Esophagus squamous epithelium (tissue), 5 donors: ENCODE measurements around the gene EPN2. TPM values are rescaled to one million over a fixed set of nuclear protein-coding genes. Genes with fewer than 3 reads are reported as not detected.

ENCODE experiments used
- DNase-seq: peaks from one replicate; lab custom pipeline; 2025; lab: John Stamatoyannopoulos, UW
- H3K27ac ChIP-seq, 4 donors: fragments of 200-600 bp; sonication (generic); one replicate each; pipeline ENCODE4 v1.5.1; 2016 to 2019; ENCODE audit warnings: mild to moderate bottlenecking in 1 of 4
- H3K27me3 ChIP-seq, 4 donors: fragments of 200-600 bp; sonication (generic); 1 replicate in 3 of 4; 2 replicates in 1 of 4; pipeline versions ENCODE4 v1.5.1 to v1.6.0; 2017 to 2021; ENCODE audit warnings: antibody characterized with exemption in 1 of 4
- H3K36me3 ChIP-seq, 3 donors: fragments of 200-600 bp; sonication (generic); one replicate each; pipeline ENCODE4 v1.5.1; 2016 to 2019
- H3K4me1 ChIP-seq, 3 donors: fragments of 200-600 bp; sonication (generic); one replicate each; pipeline ENCODE4 v1.5.1; 2017 to 2019
- H3K4me3 ChIP-seq, 4 donors: fragments of 200-600 bp; sonication (generic); 1 replicate in 3 of 4; 2 replicates in 1 of 4; pipeline ENCODE4 v1.5.1; 2016 to 2019; ENCODE audit warnings: mild to moderate bottlenecking in 2 of 4, moderate library complexity in 1 of 4
- H3K9me3 ChIP-seq, 3 donors: fragments of 200-600 bp; sonication (generic); one replicate each; pipeline ENCODE4 v1.5.1; 2016 to 2019
- POLR2A ChIP-seq, 4 donors: fragments of 450-650 bp; IDR thresholded peaks; one replicate each; pipeline ENCODE4 v1.6.1; 2017; ENCODE audit warnings: antibody characterized with exemption in 4 of 4, mild to moderate bottlenecking in 4 of 4, moderate library complexity in 3 of 4
- WGBS, 2 donors: methylation state at CpG; one replicate each; pipeline ENCODE4 v1.1.5; 2018; 5-methylcytosine and 5-hydroxymethylcytosine counted together
- intact Hi-C: fragments of 100-400 bp; cut with DNase I; formaldehyde crosslinking; loops from one replicate; pipeline ENCODE4 v1.15.0; 2022
- total RNA-seq, 4 donors: library from RNA; depleted of rRNA; stranded (reverse); fragments of >200 nt; gene quantifications; one replicate each; pipeline ENCODE4 v1.1.0, GENCODE V29; 2016
- TF ChIP-seq, protein P1 (sequence below), 6 experiments: fragments of 450-650 bp in 4 of 6; fragments of 200-600 bp in 2 of 6; sonication (generic) in 2 of 6; IDR thresholded peaks; one replicate each; pipeline ENCODE4 v1.5.1; 2016 to 2019; ENCODE audit warnings: antibody characterized with exemption in 6 of 6, mild to moderate bottlenecking in 4 of 6, moderate library complexity in 4 of 6
- donor health status: DM: yes; HTN: yes; CAD: no.

EPN2 gene
- total RNA-seq, 4 donors from 2014 or later: 24.2 to 61.4 (median 56.1) TPM

DNA sequence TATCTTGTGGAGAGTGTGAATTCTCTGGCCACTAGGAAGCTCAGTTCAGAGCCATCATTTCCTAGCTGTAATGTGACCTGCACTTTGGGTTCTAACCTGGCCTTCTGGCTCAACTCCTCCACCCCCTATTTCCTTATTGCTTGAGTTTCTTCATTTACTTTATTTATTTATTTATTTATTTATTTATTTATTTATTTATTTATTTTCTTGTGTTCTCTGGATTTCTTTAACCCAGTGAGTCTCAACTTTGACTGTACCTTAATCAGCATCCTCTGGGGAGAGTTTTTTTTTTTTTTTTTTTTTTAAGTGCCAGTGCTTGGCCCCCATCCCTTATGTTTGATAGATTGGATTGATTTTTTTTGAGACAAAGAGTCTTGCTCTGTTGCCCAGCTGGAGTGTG lies 18.1 kb downstream of the EPN2 start:
- no peaks in the 10 kb centered on the region for H3K9me3 ChIP-seq
- H3K4me3 ChIP-seq: no peak overlapping the region
- peaks cover 6 to 82% (median 17%) of the 10 kb centered on the region in 3 donors for H3K4me1 ChIP-seq
- no peak for DNase-seq
- no peak overlapping the region for H3K27ac ChIP-seq
- no peaks in the 10 kb centered on the region for H3K27me3 ChIP-seq
- no peaks in the 10 kb centered on the region for H3K36me3 ChIP-seq
- no peak for TF ChIP-seq POLR2A (IDR thresholded peaks at IDR 0.05)
- TF ChIP-seq, protein P1, sequence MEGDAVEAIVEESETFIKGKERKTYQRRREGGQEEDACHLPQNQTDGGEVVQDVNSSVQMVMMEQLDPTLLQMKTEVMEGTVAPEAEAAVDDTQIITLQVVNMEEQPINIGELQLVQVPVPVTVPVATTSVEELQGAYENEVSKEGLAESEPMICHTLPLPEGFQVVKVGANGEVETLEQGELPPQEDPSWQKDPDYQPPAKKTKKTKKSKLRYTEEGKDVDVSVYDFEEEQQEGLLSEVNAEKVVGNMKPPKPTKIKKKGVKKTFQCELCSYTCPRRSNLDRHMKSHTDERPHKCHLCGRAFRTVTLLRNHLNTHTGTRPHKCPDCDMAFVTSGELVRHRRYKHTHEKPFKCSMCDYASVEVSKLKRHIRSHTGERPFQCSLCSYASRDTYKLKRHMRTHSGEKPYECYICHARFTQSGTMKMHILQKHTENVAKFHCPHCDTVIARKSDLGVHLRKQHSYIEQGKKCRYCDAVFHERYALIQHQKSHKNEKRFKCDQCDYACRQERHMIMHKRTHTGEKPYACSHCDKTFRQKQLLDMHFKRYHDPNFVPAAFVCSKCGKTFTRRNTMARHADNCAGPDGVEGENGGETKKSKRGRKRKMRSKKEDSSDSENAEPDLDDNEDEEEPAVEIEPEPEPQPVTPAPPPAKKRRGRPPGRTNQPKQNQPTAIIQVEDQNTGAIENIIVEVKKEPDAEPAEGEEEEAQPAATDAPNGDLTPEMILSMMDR (IDR thresholded peaks at IDR 0.05): no peak
- intact Hi-C loops: no loop called here

DNA sequence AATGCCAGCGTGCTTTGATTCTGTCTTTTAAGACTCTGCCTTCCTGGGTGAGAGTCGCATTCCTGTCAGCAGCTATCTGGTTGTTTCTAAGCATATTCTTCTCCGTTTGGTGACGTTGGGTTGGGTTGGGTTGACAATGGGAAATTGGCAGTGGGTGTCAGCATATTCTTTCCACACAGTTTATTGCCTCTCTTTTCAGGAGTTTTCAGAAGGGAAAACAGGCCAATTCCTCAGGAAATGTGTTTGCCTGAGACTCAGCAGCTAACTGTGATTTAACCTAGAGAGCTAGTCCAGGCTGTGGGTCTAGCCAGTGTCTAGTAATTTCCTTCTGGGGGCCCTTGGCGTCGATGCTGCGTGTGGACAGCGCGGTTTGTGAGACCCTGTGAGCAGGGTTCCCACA lies 21.2 kb downstream of the EPN2 start:
- DNase-seq: no peak
- Histone ChIP-seq H3K36me3 (no peaks in the 10 kb centered on the region), H3K4me1 (peaks cover 13 to 93% (median 33%) of the 10 kb centered on the region in 3 donors), H3K9me3 (no peaks in the 10 kb centered on the region), H3K27me3 (no peaks in the 10 kb centered on the region), H3K27ac (no peak overlapping the region), H3K4me3 (no peak overlapping the region)
- intact Hi-C loops: no loop called here
- TF ChIP-seq POLR2A (IDR thresholded peaks at IDR 0.05): no peak
- TF ChIP-seq, protein P1 (IDR thresholded peaks at IDR 0.05): no peak
- WGBS, 2 donors: 85 to 95% methylated on average over 4 to 9 of the region's 9 CpGs

- Histone ChIP-seq H3K4me1 (peaks cover 25 to 94% (median 51%) of the 10 kb centered on the region in 3 donors), H3K4me3 (no peak overlapping the region), H3K9me3 (no peaks in the 10 kb centered on the region), H3K27me3 (no peaks in the 10 kb centered on the region), H3K36me3 (no peaks in the 10 kb centered on the region), H3K27ac (peak overlapping the region in 2 of 4 donors; percentile 64 to 89)
- TF ChIP-seq, protein P1 (IDR thresholded peaks at IDR 0.05): peak in 3 of 6 experiments; percentile 11 to 48 (median 17)
- no peak for TF ChIP-seq POLR2A (IDR thresholded peaks at IDR 0.05)
- no peak for DNase-seq
- intact Hi-C loops: no loop called here
- WGBS, 2 donors: 72 to 74% methylated on average over 6 to 7 of the region's 7 CpGs
These were observed 23.8 kb downstream of the EPN2 start for GRCh38 chr17:19260958-19261357.

- Histone ChIP-seq H3K4me3 (no peak overlapping the region), H3K36me3 (no peaks in the 10 kb centered on the region), H3K9me3 (no peaks in the 10 kb centered on the region), H3K27me3 (no peaks in the 10 kb centered on the region), H3K4me1 (peaks cover 25 to 92% (median 52%) of the 10 kb centered on the region in 3 donors), H3K27ac (peak overlapping the region in 2 of 4 donors; percentile 64 to 89)
- intact Hi-C loops: no loop called here
- WGBS, 2 donors: 33 to 38% methylated on average over 1 of the region's 2 CpGs
- no peak for DNase-seq
- TF ChIP-seq, protein P1 (IDR thresholded peaks at IDR 0.05): no peak
- no peak for TF ChIP-seq POLR2A (IDR thresholded peaks at IDR 0.05)
These were observed 24.3 kb downstream of the EPN2 start for GRCh38 chr17:19261426-19261825.

DNA sequence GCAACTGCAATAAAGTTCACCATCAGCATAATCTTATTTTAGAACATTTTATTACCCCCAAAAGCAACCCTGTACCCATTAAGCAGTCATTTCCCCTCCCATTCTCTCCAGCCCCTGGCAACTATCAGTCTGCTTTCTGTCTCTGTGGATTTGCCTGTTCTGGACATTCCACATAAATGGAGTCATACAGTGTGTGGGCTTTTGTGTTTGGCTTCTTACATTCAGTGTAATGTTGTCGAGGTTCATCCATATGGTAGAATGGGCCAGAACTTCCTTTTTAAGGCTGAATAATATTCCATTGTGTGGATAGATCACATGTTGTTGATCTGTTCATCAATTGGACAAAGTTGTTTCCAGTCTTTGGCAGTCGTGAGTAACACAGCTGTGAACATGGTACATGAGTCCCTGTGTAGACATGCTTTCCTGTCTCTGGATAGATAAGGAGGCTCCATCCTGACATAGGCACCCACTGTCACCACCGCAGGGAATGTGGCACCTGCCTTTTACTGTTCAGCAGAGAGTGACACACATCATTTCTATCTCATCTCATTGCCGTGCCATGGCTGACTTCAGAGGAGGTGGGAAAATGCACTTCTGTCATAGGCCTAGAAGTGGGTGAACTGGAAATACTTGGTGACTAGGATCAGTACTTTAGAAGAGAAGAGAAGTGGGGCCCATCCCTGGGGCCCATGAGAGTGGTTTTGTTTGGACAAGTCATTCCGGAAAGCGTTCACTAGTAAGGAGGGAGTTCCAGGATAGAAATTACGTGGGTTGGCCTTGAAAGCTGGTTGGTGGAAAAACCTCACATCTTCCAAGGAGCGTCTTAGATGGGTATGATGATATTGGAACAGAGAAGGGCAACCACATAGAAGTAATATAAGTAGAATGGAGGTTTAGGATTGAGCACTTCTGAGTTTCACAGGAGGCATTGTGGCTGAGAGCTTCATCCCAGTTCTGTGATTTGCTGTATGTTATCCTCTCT lies 25.8 kb downstream of the EPN2 start:
- H3K4me1 ChIP-seq: peaks cover 28 to 91% (median 58%) of the 10 kb centered on the region in 3 donors

More for the DNA sequence above, 25.8 kb downstream of the EPN2 start:
- H3K4me3 ChIP-seq: no peak overlapping the region
- no peak for DNase-seq
- H3K27ac ChIP-seq: peak overlapping the region; percentile 57 to 89 (median 76)
- H3K36me3 ChIP-seq: no peaks in the 10 kb centered on the region
- intact Hi-C loops: no loop called here
- no peaks in the 10 kb centered on the region for H3K9me3 ChIP-seq
- no peaks in the 10 kb centered on the region for H3K27me3 ChIP-seq
- 28 to 47% methylated on average over 5 to 8 of the region's 8 CpGs for WGBS, 2 donors
- TF ChIP-seq, protein P1 (IDR thresholded peaks at IDR 0.05): no peak
- TF ChIP-seq POLR2A (IDR thresholded peaks at IDR 0.05): no peak
